ENCODE measurements around the gene AREL1. TPM values are rescaled to one million over a fixed set of nuclear protein-coding genes. Genes with fewer than 3 reads are reported as not detected.

The AREL1 gene
- 41.8 and 57.6 TPM in 2 replicates for total RNA-seq

DNA sequence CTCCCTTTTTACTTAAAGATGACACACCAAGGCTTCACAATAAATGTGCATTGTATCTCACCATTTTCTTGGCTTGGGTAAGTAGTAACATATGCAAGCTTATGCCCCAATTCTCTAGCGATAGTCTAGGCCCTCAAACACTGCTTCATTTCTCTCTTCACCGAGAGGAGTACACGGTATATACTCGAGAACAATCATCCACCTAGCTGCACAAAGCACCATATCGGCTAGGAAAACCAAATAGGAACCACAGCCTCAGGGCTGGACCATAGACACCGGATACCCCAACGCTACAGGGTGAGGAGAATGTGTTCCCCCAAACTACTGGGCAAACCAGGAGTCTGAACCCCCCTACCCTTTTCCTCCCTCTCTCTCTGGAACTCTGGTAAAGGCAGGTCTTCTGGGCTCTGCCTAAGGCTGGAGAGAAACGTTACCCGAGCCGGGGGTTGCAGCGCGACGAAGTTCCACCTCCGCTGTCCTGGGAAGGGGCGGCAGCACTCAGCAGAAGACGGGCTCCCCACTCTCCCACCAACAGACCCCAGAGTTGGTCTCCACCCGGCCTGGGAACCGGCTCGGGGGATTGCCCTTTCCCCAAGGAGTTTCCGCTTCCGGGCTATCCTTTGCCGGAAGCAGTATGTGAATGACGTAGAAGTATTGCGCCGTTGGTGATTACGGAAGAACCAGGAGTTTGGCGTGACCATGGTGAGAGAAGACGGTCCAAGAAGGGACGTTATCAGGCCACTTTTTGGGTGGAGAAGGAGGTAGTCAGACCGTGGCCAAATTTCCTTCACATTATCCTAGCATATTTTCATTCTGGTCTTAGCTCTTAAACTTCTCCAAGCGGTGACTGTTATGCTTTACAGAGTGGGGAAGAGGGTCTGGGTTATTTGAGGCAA, at the start of gene AREL1, which contains the start of gene FCF1:
TSS of gene AREL1 (minus strand) at position 582 of the 896 bp plus-strand sequence. CDS start 27,465 bp downstream, outside the sequence.
TSS of gene FCF1 (plus strand) at position 646 of the 896 bp plus-strand sequence. CDS start at position 700, 54 bp downstream.

GRCh38 chr14:74611650-74612349, 101.1 kb downstream of the AREL1 start, which contains the start of gene LTBP2:
TSS of gene LTBP2 (minus strand) at chr14:74612237. CDS start at chr14:74611944, 293 bp downstream.

Small RNA genes within 50 kb of the gene (small RNA-seq; reads per million reads assigned to genes)
- gene RF00409 (ENCODE audit: low replicate concordance): not detected

Other genes with a start within 250 kb of the AREL1 start
- gene NPC2, start 219.8 kb downstream of the AREL1 start, total RNA-seq: 145 and 299 TPM in 2 replicates
- 9.0 and 11.0 TPM in 2 replicates for gene ISCA2, start 219.3 kb downstream of the AREL1 start, total RNA-seq
- 203 and 458 TPM in 2 replicates for gene LTBP2, start 100.8 kb downstream of the AREL1 start, total RNA-seq
- 36.1 and 42.0 TPM in 2 replicates for gene FCF1, start 64 bp upstream of the AREL1 start, total RNA-seq
- gene YLPM1, start 50.2 kb upstream of the AREL1 start, total RNA-seq: 25.8 and 39.7 TPM in 2 replicates
- not detected in 2 replicates for gene PROX2, start 163.1 kb upstream of the AREL1 start, total RNA-seq
- gene DLST, start 168.8 kb upstream of the AREL1 start, total RNA-seq: 88.0 and 99.2 TPM in 2 replicates
- gene RPS6KL1, start 210.2 kb upstream of the AREL1 start, total RNA-seq: 1.4 and 2.2 TPM in 2 replicates
- gene PGF, start 242.5 kb upstream of the AREL1 start, total RNA-seq: 0.22 and 2.4 TPM in 2 replicates

All from placental pericyte (primary cell).